H1 (cell line): ENCODE measurements around the gene DOK6.

ENCODE experiments used
- ATF3 ChIP-seq: IDR thresholded peaks from 2 replicates; pipeline ENCODE4 v1.6.1; 2011; ENCODE audit warnings: low read depth, mild to moderate bottlenecking, low read length; ENCODE audit not compliant: insufficient read depth
- MAFK ChIP-seq: IDR thresholded peaks from 2 replicates; pipeline ENCODE4 v1.6.1; 2012; ENCODE audit warnings: low read depth, mild to moderate bottlenecking, improper control_type of control experiment, low read length
- POLR2A ChIP-seq, 2 experiments: IDR thresholded peaks; 1 replicate in 1 of 2; 2 replicates in 1 of 2; pipeline ENCODE4 v1.6.1; 2011; ENCODE audit warnings: low read depth in 2 of 2, low read length in 2 of 2, mild to moderate bottlenecking in 2 of 2; ENCODE audit errors: control extremely low read depth in 1 of 2

GRCh38 chr18:69487488-69488394 lies 87.1 kb downstream of the DOK6 start:
- TF ChIP-seq POLR2A (IDR thresholded peaks at IDR 0.05; ENCODE audit: control extremely low read depth in 1 of 2, low read depth in 2 of 2, low read length in 2 of 2) (no peak), ATF3 (no peak), MAFK (no peak)
